Measurements from ENCODE around the gene TSPAN3. TPM values are rescaled to one million over a fixed set of nuclear protein-coding genes. Genes with fewer than 3 reads are reported as not detected.

The TSPAN3 gene
- total and polyA plus RNA-seq, 8 donors = 71.6 to 173 (median 89.2) TPM

- Histone ChIP-seq H3K36me3 (no peaks in the 10 kb centered on the region), H3K27me3 (no peaks in the 10 kb centered on the region), H3K4me3 (peak within 1 kb of the TSS in 1 of 4 donors; percentile 26), H3K27ac (peak within 1 kb of the TSS in 2 of 4 donors; percentile 12 to 18), H3K4me1 (peaks cover 0 to 9% (median 0%) of the 10 kb centered on the region in 3 donors), H3K9me3 (no peaks in the 10 kb centered on the region)
- WGBS, 2 donors = 83 to 84% methylated on average over 26 to 28 of the region's 28 CpGs
- TF ChIP-seq CTCF (IDR thresholded peaks at IDR 0.05) = no peak
- FAIRE-seq = no peak
- intact Hi-C loops (cut with DNase I) = no loop called here
- peak in 1 of 6 donors; percentile 52 for DNase-seq
- ATAC-seq = peak in 2 of 4 donors; percentile 23 to 52
Measured at GRCh38 chr15:76994971-76995945, 75.7 kb downstream of the TSPAN3 start, which contains the start of gene PSTPIP1. Gene PSTPIP1 (plus strand): TSS chr15:76995126. CDS start chr15:76995574, 448 bp downstream.

- Histone ChIP-seq H3K4me1 (peaks cover 0 to 9% (median 0%) of the 10 kb centered on the region in 3 donors), H3K4me3 (no peak overlapping the region), H3K36me3 (no peaks in the 10 kb centered on the region), H3K27ac (peak overlapping the region in 1 of 4 donors; percentile 12), H3K9me3 (no peaks in the 10 kb centered on the region), H3K27me3 (no peaks in the 10 kb centered on the region)
- ATAC-seq (no peak), DNase-seq (peak in 2 of 6 donors; percentile 14 to 34), FAIRE-seq (no peak)
- WGBS, 2 donors = 94 to 95% methylated on average over 6 of the region's 6 CpGs
- intact Hi-C loops (cut with DNase I) = no loop called here
- TF ChIP-seq CTCF (IDR thresholded peaks at IDR 0.05) = no peak
Measured at GRCh38 chr15:76994496-76994895, 76.4 kb downstream of the TSPAN3 start.

GRCh38 chr15:76994001-76994400 is 76.9 kb downstream of the TSPAN3 start:
- TF ChIP-seq CTCF (IDR thresholded peaks at IDR 0.05) = no peak
- 83 to 90% methylated on average over 8 of the region's 8 CpGs for WGBS, 2 donors
- intact Hi-C loops (cut with DNase I) = no loop called here
- no peaks in the 10 kb centered on the region for H3K36me3 ChIP-seq
- H3K4me3 ChIP-seq = no peak overlapping the region
- ATAC-seq (peak in 3 of 4 donors; percentile 16 to 28 (median 24)), DNase-seq (peak in 3 of 6 donors; percentile 17 to 41 (median 37)), FAIRE-seq (no peak)
- no peaks in the 10 kb centered on the region for H3K9me3 ChIP-seq
- H3K4me1 ChIP-seq = peaks cover 0 to 9% (median 0%) of the 10 kb centered on the region in 3 donors
- no peak overlapping the region for H3K27ac ChIP-seq
- H3K27me3 ChIP-seq = no peaks in the 10 kb centered on the region

- TF ChIP-seq CTCF (IDR thresholded peaks at IDR 0.05) = no peak
- DNase-seq (peak in 3 of 6 donors; percentile 44 to 62 (median 60)), ATAC-seq (peak in 2 of 4 donors; percentile 46 to 55), FAIRE-seq (no peak)
- 85 to 90% methylated on average over 6 of the region's 6 CpGs for WGBS, 2 donors
- no peaks in the 10 kb centered on the region for H3K36me3 ChIP-seq
- H3K4me1 ChIP-seq = peaks cover 0 to 9% (median 0%) of the 10 kb centered on the region in 3 donors
- H3K4me3 ChIP-seq = no peak overlapping the region
- no peaks in the 10 kb centered on the region for H3K27me3 ChIP-seq
- intact Hi-C loops (cut with DNase I) = no loop called here
- H3K9me3 ChIP-seq = no peaks in the 10 kb centered on the region
- H3K27ac ChIP-seq = no peak overlapping the region
Measured at GRCh38 chr15:76993114-76993725, 77.7 kb downstream of the TSPAN3 start.

Measured in pancreas (tissue), 10 donors.